Tibial nerve (tissue), 4 donors: Measurements from ENCODE around the gene GPC5. TPM values are rescaled to one million over a fixed set of nuclear protein-coding genes. Genes with fewer than 3 reads are reported as not detected.

Experiments used
- DNase-seq, 2 donors: peaks; one replicate each; pipeline ENCODE4 v3.0.0-alpha.2; 2019; ENCODE audit warnings: low spot score in 2 of 2
- H3K27ac ChIP-seq, 4 donors: fragments of 200-600 bp; sonication (generic) in 3 of 4; one replicate each; pipeline ENCODE4 v1.5.1; 2017 to 2019; ENCODE audit warnings: mild to moderate bottlenecking in 1 of 4
- H3K27me3 ChIP-seq, 2 donors: fragments of 200-600 bp; sonication (generic) in 1 of 2; one replicate each; pipeline versions ENCODE4 v1.5.1 to v1.6.0; 2017 to 2019
- H3K36me3 ChIP-seq, 3 donors: fragments of 200-600 bp; sonication (generic); one replicate each; pipeline ENCODE4 v1.5.1; 2018 to 2019
- H3K4me1 ChIP-seq, 4 donors: fragments of 200-600 bp; sonication (generic) in 3 of 4; one replicate each; pipeline ENCODE4 v1.5.1; 2017 to 2019
- H3K4me3 ChIP-seq, 4 donors: fragments of 200-600 bp; sonication (generic) in 3 of 4; one replicate each; pipeline ENCODE4 v1.5.1; 2017 to 2019; ENCODE audit warnings: mild to moderate bottlenecking in 1 of 4, moderate library complexity in 1 of 4
- H3K9me3 ChIP-seq, 4 donors: fragments of 200-600 bp; sonication (generic) in 3 of 4; one replicate each; pipeline ENCODE4 v1.5.1; 2017 to 2019
- CTCF ChIP-seq, 5 experiments: fragments of 200-600 bp in 3 of 5; fragments of 450-650 bp in 2 of 5; sonication (generic) in 3 of 5; IDR thresholded peaks; one replicate each; pipeline ENCODE4 v1.5.1; 2016 to 2019; ENCODE audit warnings: antibody characterized with exemption in 5 of 5, mild to moderate bottlenecking in 3 of 5, moderate library complexity in 2 of 5
- EP300 ChIP-seq, 2 donors: sonication (generic); formaldehyde crosslinking; IDR thresholded peaks; one replicate each; pipeline ENCODE4 v1.6.1; 2017; ENCODE audit warnings: antibody characterized with exemption in 2 of 2, mild to moderate bottlenecking in 1 of 2
- POLR2A ChIP-seq, 2 donors: fragments of 450-650 bp; IDR thresholded peaks; one replicate each; pipeline ENCODE4 v1.6.1; 2017; ENCODE audit warnings: antibody characterized with exemption in 2 of 2, mild to moderate bottlenecking in 2 of 2, moderate library complexity in 2 of 2
- WGBS, 2 donors: methylation state at CpG; one replicate each; pipeline ENCODE4 v1.1.5; 2018; 5-methylcytosine and 5-hydroxymethylcytosine counted together
- total RNA-seq, 4 donors: library from RNA; depleted of rRNA; stranded (reverse); fragments of >200 nt; gene quantifications; one replicate each; pipeline ENCODE4 v1.1.0, GENCODE V29; 2016

The GPC5 gene
- total RNA-seq, 4 donors from 2014 or later: 3.7 to 5.7 (median 4.2) TPM; not detected in 1

DNA sequence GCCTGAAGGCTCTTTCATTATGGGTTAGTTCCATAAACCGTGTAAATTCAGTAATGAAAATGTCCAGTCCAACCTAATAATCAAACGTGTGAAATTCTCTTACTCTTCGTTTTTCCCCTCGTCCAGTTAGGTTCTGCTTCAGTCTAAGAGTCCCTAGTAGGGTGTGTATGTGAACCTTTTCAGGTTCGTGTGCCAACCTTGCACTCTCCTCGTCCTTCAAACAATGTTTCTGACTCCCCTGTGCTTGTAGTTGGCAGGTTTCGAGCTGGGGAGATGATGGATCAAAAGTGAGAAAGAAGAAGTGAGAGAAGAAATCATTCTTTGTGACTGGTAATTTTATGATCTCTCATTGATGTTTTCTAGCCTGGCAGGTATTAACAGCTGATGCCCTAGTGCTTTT is 366.1 kb downstream of the GPC5 start:
- no peak for TF ChIP-seq EP300 (IDR thresholded peaks at IDR 0.05)

DNA sequence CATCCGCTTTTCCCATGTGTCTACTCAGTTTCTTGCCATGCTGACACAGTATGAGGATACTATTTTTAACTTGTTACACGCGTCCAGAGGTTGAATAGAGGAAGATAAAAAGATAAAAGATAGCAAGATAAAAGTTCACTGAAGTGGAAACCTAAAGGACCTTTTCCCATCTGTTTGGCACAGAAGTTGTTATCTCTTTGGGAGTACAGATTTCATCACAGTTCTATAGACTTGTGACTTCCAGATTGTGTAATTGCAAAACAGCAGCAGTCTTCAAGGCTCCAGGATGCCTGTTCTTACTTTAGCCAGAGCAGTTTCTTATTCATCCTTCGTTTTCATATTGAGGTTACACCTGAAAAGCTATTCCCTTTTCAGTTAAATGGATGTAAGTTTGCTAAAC is 369.2 kb downstream of the GPC5 start:
- DNase-seq: no peak
- no peak overlapping the region for H3K27ac ChIP-seq
- no peak overlapping the region for H3K4me3 ChIP-seq
- H3K9me3 ChIP-seq: no peaks in the 10 kb centered on the region
- TF ChIP-seq EP300 (IDR thresholded peaks at IDR 0.05): no peak
- TF ChIP-seq CTCF (IDR thresholded peaks at IDR 0.05): no peak
- no peak for TF ChIP-seq POLR2A (IDR thresholded peaks at IDR 0.05)
- H3K4me1 ChIP-seq: no peaks in the 10 kb centered on the region
- H3K36me3 ChIP-seq: no peaks in the 10 kb centered on the region
- 51 to 57% methylated on average over 4 of the region's 4 CpGs for WGBS, 2 donors
- H3K27me3 ChIP-seq: no peaks in the 10 kb centered on the region

More for the DNA sequence above, 366.1 kb downstream of the GPC5 start:
- H3K9me3 ChIP-seq: no peaks in the 10 kb centered on the region
- no peak overlapping the region for H3K27ac ChIP-seq
- no peaks in the 10 kb centered on the region for H3K4me1 ChIP-seq
- no peaks in the 10 kb centered on the region for H3K36me3 ChIP-seq
- H3K27me3 ChIP-seq: no peaks in the 10 kb centered on the region
- WGBS, 2 donors: 64 to 73% methylated on average over 7 of the region's 7 CpGs
- no peak overlapping the region for H3K4me3 ChIP-seq
- DNase-seq: no peak

DNA sequence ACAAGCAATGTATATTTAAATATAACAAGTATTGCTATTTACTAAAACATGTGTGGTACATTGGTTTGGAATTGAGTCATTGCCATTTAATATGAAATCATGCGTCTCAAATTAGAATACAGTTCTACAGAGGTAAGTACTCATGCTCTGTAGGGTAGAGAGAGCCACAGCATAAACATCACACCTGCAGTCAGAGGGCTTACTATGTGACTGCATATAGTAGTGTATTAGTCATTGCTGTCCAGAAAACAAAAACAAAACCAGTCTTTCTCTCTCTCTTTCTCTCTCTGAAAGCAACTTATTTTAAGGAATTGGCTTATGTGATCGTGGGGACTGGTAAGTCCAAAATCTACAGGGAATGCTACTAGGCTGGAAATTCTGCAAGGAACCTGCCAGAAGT is 370.3 kb downstream of the GPC5 start:
- Histone ChIP-seq H3K4me3 (no peak overlapping the region), H3K27me3 (no peaks in the 10 kb centered on the region), H3K9me3 (no peaks in the 10 kb centered on the region), H3K4me1 (no peaks in the 10 kb centered on the region), H3K36me3 (no peaks in the 10 kb centered on the region), H3K27ac (no peak overlapping the region)
- DNase-seq: no peak
- TF ChIP-seq CTCF (IDR thresholded peaks at IDR 0.05): no peak
- no peak for TF ChIP-seq EP300 (IDR thresholded peaks at IDR 0.05)
- no peak for TF ChIP-seq POLR2A (IDR thresholded peaks at IDR 0.05)
- 83 to 92% methylated on average over 2 of the region's 2 CpGs for WGBS, 2 donors

GRCh38 chr13:91771229-91771628 is 372.8 kb downstream of the GPC5 start:
- TF ChIP-seq CTCF (IDR thresholded peaks at IDR 0.05): no peak
- no peak for TF ChIP-seq POLR2A (IDR thresholded peaks at IDR 0.05)
- TF ChIP-seq EP300 (IDR thresholded peaks at IDR 0.05): no peak
- H3K27ac ChIP-seq: no peak overlapping the region
- no peak for DNase-seq
- no peaks in the 10 kb centered on the region for H3K4me1 ChIP-seq
- no peaks in the 10 kb centered on the region for H3K9me3 ChIP-seq
- H3K27me3 ChIP-seq: no peaks in the 10 kb centered on the region
- no peak overlapping the region for H3K4me3 ChIP-seq
- H3K36me3 ChIP-seq: no peaks in the 10 kb centered on the region
- WGBS, 2 donors: 0 to 57% methylated on average over 1 of the region's 1 CpG

- Histone ChIP-seq H3K27me3 (no peaks in the 10 kb centered on the region), H3K4me1 (no peaks in the 10 kb centered on the region), H3K9me3 (no peaks in the 10 kb centered on the region), H3K36me3 (no peaks in the 10 kb centered on the region), H3K4me3 (no peak overlapping the region), H3K27ac (no peak overlapping the region)
- WGBS, 2 donors: 14 to 32% methylated on average over 3 of the region's 3 CpGs
- TF ChIP-seq POLR2A (IDR thresholded peaks at IDR 0.05): no peak
- TF ChIP-seq CTCF (IDR thresholded peaks at IDR 0.05): no peak
- TF ChIP-seq EP300 (IDR thresholded peaks at IDR 0.05): no peak
- no peak for DNase-seq
These were observed 375.3 kb downstream of the GPC5 start for GRCh38 chr13:91773591-91774227.

GRCh38 chr13:91774397-91774796 is 376.0 kb downstream of the GPC5 start:
- no peak for DNase-seq
- H3K27me3 ChIP-seq: no peaks in the 10 kb centered on the region
- no peaks in the 10 kb centered on the region for H3K4me1 ChIP-seq
- 97 to 98% methylated on average over 3 of the region's 3 CpGs for WGBS, 2 donors
- H3K9me3 ChIP-seq: no peaks in the 10 kb centered on the region
- no peak for TF ChIP-seq CTCF (IDR thresholded peaks at IDR 0.05)
- no peak for TF ChIP-seq EP300 (IDR thresholded peaks at IDR 0.05)
- no peak for TF ChIP-seq POLR2A (IDR thresholded peaks at IDR 0.05)
- no peaks in the 10 kb centered on the region for H3K36me3 ChIP-seq
- H3K4me3 ChIP-seq: no peak overlapping the region
- H3K27ac ChIP-seq: no peak overlapping the region
